Heart right ventricle (tissue), 16 donors: ENCODE results near the gene PAIP1. TPM values are rescaled to one million over a fixed set of nuclear protein-coding genes. Genes with fewer than 3 reads are reported as not detected.

Experiments used
- ATAC-seq, 8 donors: fragments of 200-7000 bp; cut with Tn5 transposase; one replicate each; pipeline ENCODE4 v1.9.1; 2020; ENCODE audit warnings: mild to moderate bottlenecking in 8 of 8, moderate library complexity in 8 of 8, moderate number of reproducible peaks in 1 of 8
- DNase-seq, 2 donors: peaks; one replicate each; pipeline ENCODE4 v3.0.0-alpha.2; 2020
- H3K27ac ChIP-seq, 10 donors: fragments of 200-600 bp; sonication (generic) in 2 of 10; one replicate each; pipeline versions ENCODE4 v1.5.0 to v1.8.0; 2020 to 2022; ENCODE audit warnings: mild to moderate bottlenecking in 3 of 10
- H3K27me3 ChIP-seq, 7 donors: fragments of 200-600 bp; one replicate each; pipeline ENCODE4 v1.8.0; 2021 to 2022; ENCODE audit warnings: mild to moderate bottlenecking in 2 of 7
- H3K36me3 ChIP-seq, 9 donors: fragments of 200-600 bp; sonication (generic) in 1 of 9; one replicate each; pipeline versions ENCODE4 v1.5.0 to v1.8.0; 2020 to 2022; ENCODE audit warnings: mild to moderate bottlenecking in 2 of 9
- H3K4me1 ChIP-seq, 9 donors: fragments of 200-600 bp; sonication (generic) in 1 of 9; one replicate each; pipeline versions ENCODE4 v1.5.0 to v1.8.0; 2020 to 2022; ENCODE audit warnings: mild to moderate bottlenecking in 4 of 9
- H3K4me3 ChIP-seq, 10 donors: fragments of 200-600 bp; sonication (generic) in 2 of 10; one replicate each; pipeline versions ENCODE4 v1.5.0 to v1.8.0; 2020 to 2022; ENCODE audit warnings: mild to moderate bottlenecking in 7 of 10, moderate library complexity in 2 of 10
- H3K9me3 ChIP-seq, 11 donors: fragments of 200-600 bp in 10 of 11; sonication (generic) in 2 of 11; one replicate each; pipeline versions ENCODE4 v1.5.0 to v1.8.0; 2013 to 2022; ENCODE audit warnings: mild to moderate bottlenecking in 2 of 11, control low read depth in 1 of 11, moderate library complexity in 1 of 11
- CTCF ChIP-seq, 9 donors: fragments of 200-600 bp; sonication (generic) in 2 of 9; IDR thresholded peaks; one replicate each; pipeline versions ENCODE4 v1.5.0 to v1.8.0; 2021 to 2022; ENCODE audit warnings: antibody characterized with exemption in 9 of 9, mild to moderate bottlenecking in 5 of 9, moderate library complexity in 1 of 9
- WGBS, 2 donors: extraction: QIAGEN DNeasy Blood & Tissue Kit; methylation state at CpG; one replicate each; pipeline ENCODE4 v1.1.7; 2013; ENCODE audit warnings: inconsistent platforms in 1 of 2; 5-methylcytosine and 5-hydroxymethylcytosine counted together
- intact Hi-C, 10 donors: fragments of 100-400 bp; cut with DNase I; formaldehyde crosslinking; loops; one replicate each; pipeline versions ENCODE4 v1.11.1 to v1.14.2; 2022
- polyA plus RNA-seq, 2 donors: library from polyadenylated mRNA; stranded (reverse); fragments of 200-250 nt; gene quantifications; one replicate each; pipeline ENCODE4 v1.2.3, GENCODE V29; 2013
- total RNA-seq, 10 donors: library from RNA; stranded (reverse); fragmentation: NEBNext Ultra II Directional in 3 of 10; extraction: Animal tissue kit (Norgen Biotek cat#: 25700) in 3 of 10; gene quantifications; one replicate each; pipeline versions ENCODE4 v1.2.1 to v1.2.4, GENCODE V29; 2021 to 2023
- donor health status: Arrhythmogenic right ventricular cardiomyopathy.
- donor health status: ischemic (EF 13 %, LVEDD 7.1; RV severe dilation, severe dysfunction).
- donor health status: healthy with polysubstance abuse.
- donor health status: DM: no; HTN: yes; CAD: no.
- donor health status: DM: no; HTN: no; CAD: no.
- donor health status: ischemic (EF 25% LVEDD 6.9; RV normal size, moderate dysfunction).
- donor health status: ischemic (EF 25% LVEDD 5.7; RV mildly dilated, moderate dysfunction).
- donor health status: healthy.
- donor health status: DM: yes; HTN: yes; CAD: no.
- donor health status: Ischemic cardiomyopathy.
- donor health status: ischemic (EF 35%, LVEDD 5.7; RV mildly dilated, moderate dysfunction).
- donor health status: nonischemic (EF 11% LVEDD 7.7; RV severe dilation, severe dysfunction).
- donor health status: DM: yes; HTN: yes; CAD: no.
- donor health status: PGD.
- donor health status: ischemic (EF 29% LVEDD 5.4; RV normal size, mild dysfunction).
- donor health status: nonischemic (EF 23%, LVEDD 6.1; RV moderate dilation, normal function).

The PAIP1 gene
- total and polyA plus RNA-seq, 12 donors: 51.1 to 162 (median 133) TPM

DNA sequence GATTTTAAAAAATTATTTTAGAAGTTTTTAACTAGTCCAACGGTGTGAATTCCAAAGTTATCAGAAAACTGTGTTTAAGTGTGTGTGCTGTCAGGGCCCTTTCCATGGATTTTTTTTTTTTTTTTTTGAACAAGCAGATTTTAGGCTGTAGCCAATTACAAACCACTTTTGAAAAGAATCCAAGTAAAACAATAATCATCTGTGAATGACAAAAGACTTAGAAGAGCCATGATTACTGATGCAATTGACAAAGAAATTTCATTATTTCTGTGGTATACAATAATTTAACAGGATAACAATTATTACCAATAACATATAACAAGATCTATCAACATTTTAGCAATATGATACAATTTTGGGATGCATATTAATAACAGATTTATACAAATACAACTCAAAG lies 16.2 kb upstream of the PAIP1 start:
- peaks cover 7 to 30% (median 18%) of the 10 kb centered on the region in 9 donors for H3K4me1 ChIP-seq
- DNase-seq (no peak), ATAC-seq (no peak)
- H3K9me3 ChIP-seq: no peaks in the 10 kb centered on the region
- H3K4me3 ChIP-seq: no peak overlapping the region
- intact Hi-C loops: no loop called here
- peak overlapping the region in 9 of 10 donors; percentile 4 to 77 (median 69) for H3K27ac ChIP-seq
- WGBS, 2 donors: 11 to 21% methylated on average over 1 of the region's 1 CpG
- peaks cover 0 to 15% (median 6%) of the 10 kb centered on the region in 9 donors for H3K36me3 ChIP-seq
- no peak for TF ChIP-seq CTCF (IDR thresholded peaks at IDR 0.05)
- H3K27me3 ChIP-seq: no peaks in the 10 kb centered on the region

GRCh38 chr5:43572357-43572756 lies 15.5 kb upstream of the PAIP1 start:
- no peak overlapping the region for H3K4me3 ChIP-seq
- peaks cover 0 to 15% (median 6%) of the 10 kb centered on the region in 9 donors for H3K36me3 ChIP-seq
- DNase-seq (peak in 1 of 2 donors; percentile 15), ATAC-seq (peak; percentile 62 to 89 (median 80))
- no peaks in the 10 kb centered on the region for H3K9me3 ChIP-seq
- H3K4me1 ChIP-seq: peaks cover 7 to 30% (median 18%) of the 10 kb centered on the region in 9 donors
- no peak for TF ChIP-seq CTCF (IDR thresholded peaks at IDR 0.05)
- 21 to 29% methylated on average over 2 of the region's 2 CpGs for WGBS, 2 donors
- H3K27ac ChIP-seq: peak overlapping the region; percentile 4 to 77 (median 68)
- no peaks in the 10 kb centered on the region for H3K27me3 ChIP-seq
- intact Hi-C loops: no loop called here

DNA sequence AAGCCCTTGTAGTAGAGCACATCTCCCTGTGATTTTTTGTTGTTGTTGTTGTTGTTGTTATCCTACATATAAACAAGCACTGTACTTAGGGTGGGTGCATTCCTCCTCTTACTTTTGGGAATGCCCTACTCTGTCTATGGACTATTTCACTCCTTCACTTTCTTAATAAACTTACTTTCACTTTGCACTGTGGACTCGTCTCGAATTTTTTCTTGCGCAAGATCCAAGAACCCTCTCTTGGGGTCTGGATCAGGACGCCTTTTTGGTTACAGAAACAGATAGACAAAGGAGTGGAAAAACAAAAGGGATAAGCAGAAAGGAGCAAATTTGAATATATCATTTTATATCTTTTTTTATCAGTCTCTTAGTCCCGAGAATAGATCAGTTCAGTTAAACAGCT lies 14.4 kb upstream of the PAIP1 start:
- no peak for TF ChIP-seq CTCF (IDR thresholded peaks at IDR 0.05)
- DNase-seq (no peak), ATAC-seq (peak in 5 of 8 donors; percentile 29 to 71 (median 45))
- H3K27ac ChIP-seq: peak overlapping the region in 8 of 10 donors; percentile 39 to 77 (median 70)
- WGBS, 2 donors: 57 to 62% methylated on average over 5 of the region's 5 CpGs
- peaks cover 7 to 30% (median 18%) of the 10 kb centered on the region in 9 donors for H3K4me1 ChIP-seq
- peak overlapping the region in 6 of 10 donors; percentile 4 to 30 (median 30) for H3K4me3 ChIP-seq
- intact Hi-C loops: no loop called here
- no peaks in the 10 kb centered on the region for H3K9me3 ChIP-seq
- no peaks in the 10 kb centered on the region for H3K27me3 ChIP-seq
- H3K36me3 ChIP-seq: peaks cover 0 to 15% (median 6%) of the 10 kb centered on the region in 9 donors

DNA sequence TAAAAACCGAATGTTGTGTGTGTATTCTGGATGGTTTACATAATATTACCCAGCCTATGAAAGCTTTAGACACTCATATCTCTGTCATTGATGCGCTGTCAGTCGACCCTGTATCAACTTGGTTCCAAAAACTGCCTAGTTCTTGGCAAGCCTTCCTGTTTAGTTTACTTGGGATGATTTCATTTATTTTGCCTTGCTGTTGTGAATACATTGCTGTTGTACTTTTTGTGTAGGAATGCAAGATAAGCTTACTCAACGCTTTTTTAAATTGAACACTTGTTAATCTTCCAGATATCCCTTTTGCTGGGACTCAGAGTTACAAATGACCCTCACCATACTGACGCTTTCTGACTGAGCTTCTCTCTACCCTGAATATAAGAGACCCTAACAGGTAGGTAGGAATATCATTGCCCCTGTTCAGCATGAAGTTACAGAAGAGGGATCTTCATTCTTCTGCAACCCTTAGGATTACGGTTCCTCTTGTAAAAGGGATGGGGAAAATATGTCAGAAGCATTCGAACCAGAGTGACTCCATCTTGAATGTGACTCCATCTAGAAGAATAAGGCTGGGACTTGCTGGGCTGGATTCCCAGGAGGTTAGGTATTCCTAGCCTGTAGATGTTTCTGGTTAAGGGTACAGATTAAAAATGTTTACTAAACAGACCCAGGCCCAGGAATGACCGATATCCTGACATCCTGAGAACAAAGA lies 13.7 kb upstream of the PAIP1 start:
- Histone ChIP-seq H3K27ac (peak overlapping the region in 6 of 10 donors; percentile 39 to 77 (median 67)), H3K27me3 (no peaks in the 10 kb centered on the region), H3K4me3 (peak overlapping the region in 4 of 10 donors; percentile 26 to 30 (median 30)), H3K9me3 (no peaks in the 10 kb centered on the region), H3K36me3 (peaks cover 0 to 12% (median 6%) of the 10 kb centered on the region in 9 donors), H3K4me1 (peaks cover 7 to 30% (median 18%) of the 10 kb centered on the region in 9 donors)
- DNase-seq (no peak), ATAC-seq (no peak)
- no peak for TF ChIP-seq CTCF (IDR thresholded peaks at IDR 0.05)
- intact Hi-C loops: no loop called here
- WGBS, 2 donors: 69 to 75% methylated on average over 8 of the region's 8 CpGs
